ENCODE measurements around the gene ZHX3.
"Not testable (repeated sequence)": the region's sequence is repeated elsewhere in the genome, so short reads cannot be mapped to it uniquely, and the experiment has no call there.

ZHX3 gene

GRCh38 chr20:41255655-41256054 is 61.9 kb downstream of the ZHX3 start:
- DNase-seq = no peak

GRCh38 chr20:41249411-41250281 is 67.9 kb downstream of the ZHX3 start:
- DNase-seq = no peak

- no peak for DNase-seq
Measured at GRCh38 chr20:41248368-41249024, 69.0 kb downstream of the ZHX3 start.

- no peak for DNase-seq
Measured at GRCh38 chr20:41247523-41248367, 69.8 kb downstream of the ZHX3 start.

GRCh38 chr20:41245086-41245707 is 72.3 kb downstream of the ZHX3 start:
- no peak for DNase-seq

- DNase-seq = no peak
Measured at GRCh38 chr20:41242807-41243206, 74.7 kb downstream of the ZHX3 start.

- no peak for DNase-seq
Measured at GRCh38 chr20:41242352-41242751, 75.2 kb downstream of the ZHX3 start.

GRCh38 chr20:41237233-41237632 is 80.3 kb downstream of the ZHX3 start:
- not testable (repeated sequence) for DNase-seq

GRCh38 chr20:41236818-41237217 is 80.7 kb downstream of the ZHX3 start:
- not testable (repeated sequence) for DNase-seq

- DNase-seq = no peak
Measured at GRCh38 chr20:41234546-41234945, 83.0 kb downstream of the ZHX3 start.

GRCh38 chr20:41234041-41234440 is 83.5 kb downstream of the ZHX3 start:
- no peak for DNase-seq

- DNase-seq = no peak
Measured at GRCh38 chr20:41232973-41233926, 84.3 kb downstream of the ZHX3 start.

GRCh38 chr20:41231136-41231535 is 86.4 kb downstream of the ZHX3 start:
- no peak for DNase-seq

GRCh38 chr20:41230136-41230535 is 87.4 kb downstream of the ZHX3 start:
- no peak for DNase-seq

- no peak for DNase-seq
Measured at GRCh38 chr20:41229259-41229658, 88.3 kb downstream of the ZHX3 start.

GRCh38 chr20:41228858-41229257 is 88.7 kb downstream of the ZHX3 start:
- DNase-seq = no peak

- DNase-seq = no peak
Measured at GRCh38 chr20:41226426-41226825, 91.1 kb downstream of the ZHX3 start.

- no peak for DNase-seq
Measured at GRCh38 chr20:41225091-41225490, 92.4 kb downstream of the ZHX3 start.

GRCh38 chr20:41224281-41224680 is 93.2 kb downstream of the ZHX3 start:
- DNase-seq = no peak

- DNase-seq = no peak
Measured at GRCh38 chr20:41223112-41223511, 94.4 kb downstream of the ZHX3 start.

GRCh38 chr20:41222703-41223102 is 94.8 kb downstream of the ZHX3 start:
- DNase-seq = no peak

GRCh38 chr20:41222296-41222695 is 95.2 kb downstream of the ZHX3 start:
- no peak for DNase-seq
